ENCODE results near the gene CABP4.

Gene CABP4

GRCh38 chr11:67435727-67436458 lies 19.3 kb upstream of the CABP4 start:
- no peak for DNase-seq (ENCODE audit: low read depth)

GRCh38 chr11:67436459-67437081 lies 18.6 kb upstream of the CABP4 start:
- DNase-seq (ENCODE audit: low read depth) = no peak

- no peak for DNase-seq (ENCODE audit: low read depth)
Observed at GRCh38 chr11:67437082-67437808, 17.9 kb upstream of the CABP4 start, which contains the start of gene PTPRCAP. TSS of gene PTPRCAP (minus strand) at chr11:67437682. CDS start at chr11:67437619, 63 bp downstream.

GRCh38 chr11:67437809-67438157 lies 17.4 kb upstream of the CABP4 start:
- DNase-seq (ENCODE audit: low read depth) = no peak

GRCh38 chr11:67438158-67438902 lies 16.8 kb upstream of the CABP4 start:
- DNase-seq (ENCODE audit: low read depth) = no peak

- no peak for DNase-seq (ENCODE audit: low read depth)
Observed at GRCh38 chr11:67439321-67440228, 15.6 kb upstream of the CABP4 start.

GRCh38 chr11:67440229-67441097 lies 14.7 kb upstream of the CABP4 start:
- no peak for DNase-seq (ENCODE audit: low read depth)

GRCh38 chr11:67441098-67441563 lies 14.0 kb upstream of the CABP4 start:
- DNase-seq (ENCODE audit: low read depth) = no peak

GRCh38 chr11:67441731-67442351 lies 13.3 kb upstream of the CABP4 start:
- DNase-seq (ENCODE audit: low read depth) = no peak

- DNase-seq (ENCODE audit: low read depth) = no peak
Observed at GRCh38 chr11:67442504-67443404, 12.4 kb upstream of the CABP4 start.

GRCh38 chr11:67445515-67445914 lies 9.6 kb upstream of the CABP4 start:
- no peak for DNase-seq (ENCODE audit: low read depth)

- DNase-seq (ENCODE audit: low read depth) = no peak
Observed at GRCh38 chr11:67448220-67448609, 6.9 kb upstream of the CABP4 start.

- DNase-seq (ENCODE audit: low read depth) = no peak
Observed at GRCh38 chr11:67449116-67449844, 5.9 kb upstream of the CABP4 start.

GRCh38 chr11:67450796-67451657 lies 4.1 kb upstream of the CABP4 start:
- DNase-seq (ENCODE audit: low read depth) = no peak

GRCh38 chr11:67451658-67451976 lies 3.5 kb upstream of the CABP4 start:
- no peak for DNase-seq (ENCODE audit: low read depth)

- no peak for DNase-seq (ENCODE audit: low read depth)
Observed at GRCh38 chr11:67452141-67452952, 2.8 kb upstream of the CABP4 start, which contains the start of gene GPR152. TSS of gene GPR152 (minus strand) at chr11:67452729. CDS start at chr11:67452724, 5 bp downstream.
